Neural progenitor cell (in vitro differentiated cells): ENCODE results near the gene CNNM3.

Source experiments
- CTCF ChIP-seq: fragments of 200-600 bp; sonication (generic); IDR thresholded peaks from 2 replicates; pipeline ENCODE4 v1.5.1; 2017; ENCODE audit warnings: antibody characterized with exemption, mild to moderate bottlenecking
- EZH2 ChIP-seq: fragments of 200-600 bp; sonication (generic); IDR thresholded peaks from 2 replicates; pipeline ENCODE4 v1.6.1; 2017; ENCODE audit warnings: antibody characterized with exemption, mild to moderate bottlenecking, moderate library complexity
- EZH2phosphoT487 ChIP-seq: fragments of 200-600 bp; sonication (generic); IDR thresholded peaks from 2 replicates; pipeline ENCODE4 v1.6.1; 2017; ENCODE audit warnings: antibody characterized with exemption

GRCh38 chr2:96848264-96848663 lies 32.2 kb downstream of the CNNM3 start:
- TF ChIP-seq CTCF: no peak
- TF ChIP-seq EZH2: no peak
- no peak for TF ChIP-seq EZH2phosphoT487
